ENCODE results near the gene TMEM131.
"Not testable (repeated sequence)": the region's sequence is repeated elsewhere in the genome, so short reads cannot be mapped to it uniquely, and the experiment has no call there.

DNA sequence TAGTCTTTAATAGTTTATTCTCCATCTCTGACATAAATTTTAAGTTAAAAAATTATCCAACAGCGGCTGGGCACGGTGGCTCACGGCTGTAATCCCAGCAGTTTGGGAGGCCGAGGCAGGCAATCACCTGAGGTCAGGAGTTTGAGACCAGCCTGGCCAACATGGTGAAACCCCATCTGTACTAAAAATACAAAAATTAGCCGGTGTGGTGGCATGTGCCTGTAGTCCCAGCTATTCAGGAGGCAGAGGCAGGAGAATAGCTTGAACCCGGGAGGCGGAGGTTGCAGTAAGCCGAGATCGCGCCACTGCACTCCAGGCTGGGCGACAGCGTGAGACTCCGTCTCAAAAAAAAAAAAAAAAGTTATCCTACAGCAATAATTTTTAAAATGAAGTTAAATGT is 39.0 kb downstream of the TMEM131 start:
- TF ChIP-seq POLR2A (IDR thresholded peaks at IDR 0.05): not testable (repeated sequence)
- TF ChIP-seq, protein P1, sequence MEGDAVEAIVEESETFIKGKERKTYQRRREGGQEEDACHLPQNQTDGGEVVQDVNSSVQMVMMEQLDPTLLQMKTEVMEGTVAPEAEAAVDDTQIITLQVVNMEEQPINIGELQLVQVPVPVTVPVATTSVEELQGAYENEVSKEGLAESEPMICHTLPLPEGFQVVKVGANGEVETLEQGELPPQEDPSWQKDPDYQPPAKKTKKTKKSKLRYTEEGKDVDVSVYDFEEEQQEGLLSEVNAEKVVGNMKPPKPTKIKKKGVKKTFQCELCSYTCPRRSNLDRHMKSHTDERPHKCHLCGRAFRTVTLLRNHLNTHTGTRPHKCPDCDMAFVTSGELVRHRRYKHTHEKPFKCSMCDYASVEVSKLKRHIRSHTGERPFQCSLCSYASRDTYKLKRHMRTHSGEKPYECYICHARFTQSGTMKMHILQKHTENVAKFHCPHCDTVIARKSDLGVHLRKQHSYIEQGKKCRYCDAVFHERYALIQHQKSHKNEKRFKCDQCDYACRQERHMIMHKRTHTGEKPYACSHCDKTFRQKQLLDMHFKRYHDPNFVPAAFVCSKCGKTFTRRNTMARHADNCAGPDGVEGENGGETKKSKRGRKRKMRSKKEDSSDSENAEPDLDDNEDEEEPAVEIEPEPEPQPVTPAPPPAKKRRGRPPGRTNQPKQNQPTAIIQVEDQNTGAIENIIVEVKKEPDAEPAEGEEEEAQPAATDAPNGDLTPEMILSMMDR (IDR thresholded peaks at IDR 0.05): not testable (repeated sequence)

Measured in lower leg skin (tissue), 3 donors.